COR-L47 (cell line): Measurements from ENCODE around the gene LHCGR.

Source experiments
- DNase-seq: peaks from one replicate; lab custom pipeline; 2025; lab: John Stamatoyannopoulos, UW

Gene LHCGR

GRCh38 chr2:48755473-48755872 lies at the start of gene LHCGR:
Gene LHCGR, minus strand, starts transcription at chr2:48755724. Its CDS starts 53 bp downstream, at chr2:48755671.
- DNase-seq, result no peak

- DNase-seq, result no peak
Observed at GRCh38 chr2:48799601-48800000, 44.1 kb upstream of the LHCGR start.

- DNase-seq, result no peak
Observed at GRCh38 chr2:48795065-48795464, 39.5 kb upstream of the LHCGR start.

GRCh38 chr2:48793671-48794070 lies 38.1 kb upstream of the LHCGR start:
- no peak for DNase-seq

GRCh38 chr2:48792030-48792429 lies 36.5 kb upstream of the LHCGR start:
- DNase-seq, result no peak

GRCh38 chr2:48790407-48791170 lies 35.1 kb upstream of the LHCGR start:
- no peak for DNase-seq

GRCh38 chr2:48787580-48787979 lies 32.1 kb upstream of the LHCGR start:
- no peak for DNase-seq

GRCh38 chr2:48781366-48781765 lies 25.8 kb upstream of the LHCGR start:
- DNase-seq, result no peak

- DNase-seq, result no peak
Observed at GRCh38 chr2:48779019-48779716, 23.6 kb upstream of the LHCGR start.

- no peak for DNase-seq
Observed at GRCh38 chr2:48774251-48774650, 18.7 kb upstream of the LHCGR start.

- DNase-seq, result no peak
Observed at GRCh38 chr2:48771241-48772014, 15.9 kb upstream of the LHCGR start.

GRCh38 chr2:48770181-48770580 lies 14.7 kb upstream of the LHCGR start:
- DNase-seq, result no peak

GRCh38 chr2:48768669-48769068 lies 13.1 kb upstream of the LHCGR start:
- no peak for DNase-seq

- DNase-seq, result no peak
Observed at GRCh38 chr2:48767330-48767729, 11.8 kb upstream of the LHCGR start.

- no peak for DNase-seq
Observed at GRCh38 chr2:48760826-48761225, 5.3 kb upstream of the LHCGR start.

- DNase-seq, result no peak
Observed at GRCh38 chr2:48759682-48760081, 4.2 kb upstream of the LHCGR start.

GRCh38 chr2:48756289-48756688 lies 765 bp upstream of the LHCGR start:
- DNase-seq, result no peak

GRCh38 chr2:48754874-48755273 lies 650 bp downstream of the LHCGR start:
- no peak for DNase-seq

- DNase-seq, result no peak
Observed at GRCh38 chr2:48753228-48753627, 2.3 kb downstream of the LHCGR start.

GRCh38 chr2:48750128-48750739 lies 5.3 kb downstream of the LHCGR start:
- no peak for DNase-seq

- DNase-seq, result no peak
Observed at GRCh38 chr2:48749291-48750127, 6.0 kb downstream of the LHCGR start.
